Parathyroid adenoma (tissue), 2 donors: ENCODE data around the gene MST1.
"Not testable (repeated sequence)": the region's sequence is repeated elsewhere in the genome, so short reads cannot be mapped to it uniquely, and the experiment has no call there.

Experiments
- H2AFZ ChIP-seq: fragments of 300-600 bp; sonication (generic); one replicate; pipeline ENCODE4 v1.7.0; 2017; ENCODE audit warnings: antibody characterized with exemption, mild to moderate bottlenecking
- H3K27ac ChIP-seq: fragments of 300-600 bp; sonication (generic); one replicate; pipeline ENCODE4 v1.7.0; 2017
- H3K27me3 ChIP-seq: fragments of 300-600 bp; sonication (generic); one replicate; pipeline ENCODE4 v1.7.0; 2017; ENCODE audit warnings: low read length; ENCODE audit not compliant: control insufficient read depth, insufficient read depth
- H3K36me3 ChIP-seq: fragments of 300-600 bp; sonication (generic); one replicate; pipeline ENCODE4 v1.7.0; 2017; ENCODE audit warnings: low read length; ENCODE audit not compliant: control insufficient read depth, insufficient read depth
- H3K4me1 ChIP-seq: fragments of 300-600 bp; sonication (generic); one replicate; pipeline ENCODE4 v1.7.0; 2017; ENCODE audit warnings: control low read depth
- H3K4me2 ChIP-seq: fragments of 300-600 bp; sonication (generic); one replicate; pipeline ENCODE4 v1.7.0; 2017; ENCODE audit warnings: low read length
- H3K4me3 ChIP-seq: fragments of 300-600 bp; sonication (generic); one replicate; pipeline ENCODE4 v1.7.0; 2017; ENCODE audit warnings: low read depth, low read length
- H3K79me2 ChIP-seq: fragments of 300-600 bp; sonication (generic); one replicate; pipeline ENCODE4 v1.7.0; 2017; ENCODE audit warnings: control low read depth
- H3K9ac ChIP-seq: fragments of 300-600 bp; sonication (generic); one replicate; pipeline ENCODE4 v1.7.0; 2017; ENCODE audit warnings: mild to moderate bottlenecking
- H3K9me3 ChIP-seq: fragments of 300-600 bp; sonication (generic); one replicate; pipeline ENCODE4 v1.7.0; 2017; ENCODE audit warnings: low read length; ENCODE audit not compliant: control insufficient read depth
- donor health status: primary hyperparathyroidism.

MST1 gene

GRCh38 chr3:49689908-49690624 is 792 bp upstream of the MST1 start:
- H3K4me3 ChIP-seq = peak overlapping the region; percentile 93
- peak overlapping the region; percentile 86 for H2AFZ ChIP-seq
- H3K4me1 ChIP-seq = peaks cover 18% of the 10 kb centered on the region
- peak overlapping the region; percentile 76 for H3K4me2 ChIP-seq
- H3K79me2 ChIP-seq, H3K27me3 ChIP-seq, H3K36me3 ChIP-seq, H3K9me3 ChIP-seq: not testable (repeated sequence)
- peak overlapping the region; percentile 53 for H3K27ac ChIP-seq
- H3K9ac ChIP-seq = peak overlapping the region; percentile 85

GRCh38 chr3:49688338-49689045 is 782 bp downstream of the MST1 start:
- H3K27me3 ChIP-seq, H3K9me3 ChIP-seq, H3K79me2 ChIP-seq, H3K36me3 ChIP-seq: not testable (repeated sequence)
- Histone ChIP-seq H3K4me1 (peaks cover 18% of the 10 kb centered on the region), H3K27ac (peak overlapping the region; percentile 53), H3K4me2 (peak overlapping the region; percentile 76), H2AFZ (peak overlapping the region; percentile 86), H3K9ac (peak overlapping the region; percentile 85), H3K4me3 (peak overlapping the region; percentile 93)

- not testable (repeated sequence) for H3K36me3 ChIP-seq, H3K27me3 ChIP-seq, H3K27ac ChIP-seq, H3K9ac ChIP-seq, H3K9me3 ChIP-seq, H2AFZ ChIP-seq, H3K79me2 ChIP-seq, H3K4me3 ChIP-seq
- Histone ChIP-seq H3K4me1 (peaks cover 18% of the 10 kb centered on the region), H3K4me2 (peak overlapping the region; percentile 65)
Measured at GRCh38 chr3:49687424-49687795, 1.9 kb downstream of the MST1 start.

GRCh38 chr3:49686769-49687423 is 2.4 kb downstream of the MST1 start:
- not testable (repeated sequence) for H3K27me3 ChIP-seq, H3K36me3 ChIP-seq, H3K9ac ChIP-seq, H3K79me2 ChIP-seq, H3K9me3 ChIP-seq
- Histone ChIP-seq H3K4me3 (peak overlapping the region; percentile 40), H3K27ac (peak overlapping the region; percentile 24), H2AFZ (peak overlapping the region; percentile 64), H3K4me1 (peaks cover 18% of the 10 kb centered on the region), H3K4me2 (peak overlapping the region; percentile 65)

GRCh38 chr3:49686346-49686745 is 2.9 kb downstream of the MST1 start:
- not testable (repeated sequence) for H3K27me3 ChIP-seq, H3K36me3 ChIP-seq, H3K9ac ChIP-seq, H3K9me3 ChIP-seq, H3K27ac ChIP-seq, H3K79me2 ChIP-seq
- Histone ChIP-seq H3K4me1 (peaks cover 18% of the 10 kb centered on the region), H3K4me3 (peak overlapping the region; percentile 40), H2AFZ (peak overlapping the region; percentile 64), H3K4me2 (peak overlapping the region; percentile 65)

GRCh38 chr3:49685846-49686245 is 3.4 kb downstream of the MST1 start:
- not testable (repeated sequence) for H3K9ac ChIP-seq, H3K27me3 ChIP-seq, H3K4me3 ChIP-seq, H3K9me3 ChIP-seq, H3K79me2 ChIP-seq, H3K27ac ChIP-seq, H3K36me3 ChIP-seq, H3K4me2 ChIP-seq, H2AFZ ChIP-seq
- peaks cover 14% of the 10 kb centered on the region for H3K4me1 ChIP-seq

- H3K27ac ChIP-seq, H3K9me3 ChIP-seq, H2AFZ ChIP-seq, H3K27me3 ChIP-seq, H3K79me2 ChIP-seq, H3K4me2 ChIP-seq, H3K4me1 ChIP-seq, H3K4me3 ChIP-seq, H3K9ac ChIP-seq, H3K36me3 ChIP-seq: not testable (repeated sequence)
Measured at GRCh38 chr3:49685103-49685502, 4.2 kb downstream of the MST1 start.

- H3K79me2 ChIP-seq, H3K4me3 ChIP-seq, H3K4me2 ChIP-seq, H3K9ac ChIP-seq, H3K27me3 ChIP-seq, H3K4me1 ChIP-seq, H3K27ac ChIP-seq, H2AFZ ChIP-seq, H3K9me3 ChIP-seq, H3K36me3 ChIP-seq: not testable (repeated sequence)
Measured at GRCh38 chr3:49684453-49684852, 4.8 kb downstream of the MST1 start.
